Ishikawa (cell line): ENCODE results near the gene CNTNAP5.

Experiments
- CEBPB ChIP-seq: IDR thresholded peaks from 2 replicates; pipeline ENCODE4 v1.6.1; 2012
- CREB1 ChIP-seq: IDR thresholded peaks from 2 replicates; pipeline ENCODE4 v1.6.1; 2012; ENCODE audit warnings: low read depth
- EP300 ChIP-seq: IDR thresholded peaks from 2 replicates; pipeline ENCODE4 v1.6.1; 2012; ENCODE audit warnings: borderline replicate concordance
- RAD21 ChIP-seq: IDR thresholded peaks from 2 replicates; pipeline ENCODE4 v1.6.1; 2012; ENCODE audit warnings: low read depth
- TCF12 ChIP-seq: IDR thresholded peaks from 2 replicates; pipeline ENCODE4 v1.6.1; 2012; ENCODE audit warnings: low read depth

GRCh38 chr2:124683536-124684428 lies 658.7 kb downstream of the CNTNAP5 start:
- no peak for TF ChIP-seq CEBPB
- no peak for TF ChIP-seq EP300
- TF ChIP-seq CREB1 = no peak
- no peak for TF ChIP-seq RAD21
- TF ChIP-seq TCF12 = no peak
